Measurements from ENCODE around the gene OR13C4.
"Not testable (repeated sequence)": the region's sequence is repeated elsewhere in the genome, so short reads cannot be mapped to it uniquely, and the experiment has no call there.

The OR13C4 gene

DNA sequence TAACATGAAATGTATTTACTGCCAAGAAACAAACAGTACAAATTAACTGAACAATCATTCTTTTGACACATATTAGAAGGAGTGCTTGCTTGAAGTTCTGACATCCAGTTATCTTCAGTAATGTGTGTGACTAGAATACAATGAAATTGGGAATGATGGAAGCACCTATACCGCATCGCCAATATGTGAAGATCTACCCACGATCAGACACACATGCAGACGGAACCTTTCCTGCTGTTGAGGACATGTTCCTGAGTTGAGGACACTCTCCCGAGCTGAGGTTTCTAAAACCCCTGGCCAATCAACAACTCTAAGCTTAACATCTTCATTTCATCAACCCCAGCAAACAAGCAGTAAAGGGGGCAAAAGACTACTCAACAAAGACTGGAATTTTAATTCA, 9.7 kb upstream of the OR13C4 start, which contains the start of gene OR13C3:
Gene OR13C3, minus strand, starts transcription at position 101 of the 400 bp plus-strand sequence. CDS start 133 bp downstream, outside the sequence.
- no peak within 1 kb of the TSS for H3K9ac ChIP-seq
- H3K9me3 ChIP-seq (replicated peaks in 1 of 11), result no peaks in the 10 kb centered on the region
- no peak within 1 kb of the TSS for H3K4me2 ChIP-seq
- H3K36me3 ChIP-seq, result no peaks in the 10 kb centered on the region
- no peaks in the 10 kb centered on the region for H3K4me1 ChIP-seq
- no peak within 1 kb of the TSS for H3K27ac ChIP-seq
- H3K4me3 ChIP-seq, result no peak within 1 kb of the TSS
- H3K27me3 ChIP-seq, result no peaks in the 10 kb centered on the region
- TF ChIP-seq Cebpa-rat (IDR thresholded peaks at IDR 0.05), result no peak
- no peaks in the 10 kb centered on the region for H4K20me1 ChIP-seq

DNA sequence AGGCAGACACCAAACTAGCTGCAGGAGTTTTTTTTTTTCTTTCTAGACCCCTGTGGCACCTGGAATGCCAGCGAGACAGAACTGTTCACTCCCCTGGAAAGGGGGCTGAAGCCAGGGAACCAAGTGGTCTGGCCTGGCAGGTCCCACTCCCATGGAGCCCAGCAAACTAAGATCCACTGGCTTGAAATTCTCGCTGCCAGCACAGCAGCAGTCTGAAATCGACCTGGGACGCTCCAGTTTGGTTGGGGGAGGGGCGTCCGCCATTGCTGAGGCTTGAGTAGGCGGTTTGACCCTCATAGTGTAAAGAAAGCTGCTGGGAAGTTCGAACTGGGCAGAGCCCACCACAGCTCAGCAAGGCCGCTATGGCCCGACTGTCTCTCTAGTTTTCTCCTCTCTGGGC, 6.8 kb downstream of the OR13C4 start:
- H3K27ac ChIP-seq, H3K4me1 ChIP-seq, H3K4me2 ChIP-seq, H3K36me3 ChIP-seq, H4K20me1 ChIP-seq, H3K4me3 ChIP-seq, H3K27me3 ChIP-seq, H3K9ac ChIP-seq: not testable (repeated sequence)
- H3K9me3 ChIP-seq (replicated peaks in 1 of 11), result peaks cover 9 to 15% (median 9%) of the 10 kb centered on the region in 11 experiments; a peak in 18 of 22 replicates

DNA sequence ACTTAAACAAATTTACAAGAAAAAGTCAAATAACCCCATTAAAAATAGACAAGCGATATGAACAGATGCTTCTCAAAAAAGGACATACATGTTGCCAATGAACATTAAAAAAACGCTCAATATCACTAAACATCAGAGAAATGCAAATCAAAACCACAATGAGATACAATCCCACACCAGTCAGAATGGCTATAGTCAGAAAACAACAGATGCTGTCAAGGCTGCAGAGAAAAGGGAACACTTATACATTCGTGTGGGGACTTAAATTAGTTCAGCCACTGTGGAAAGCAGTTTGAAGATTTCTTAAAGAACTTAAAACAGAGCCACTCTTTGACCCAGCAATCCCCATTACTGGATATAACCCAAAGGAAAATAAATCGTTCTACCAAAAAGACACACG, 12.1 kb downstream of the OR13C4 start:
- no peak for TF ChIP-seq Cebpa-rat (IDR thresholded peaks at IDR 0.05)
- no peak overlapping the region for H3K4me3 ChIP-seq
- no peaks in the 10 kb centered on the region for H3K27me3 ChIP-seq
- no peak overlapping the region for H3K9ac ChIP-seq
- H3K27ac ChIP-seq, result no peak overlapping the region
- H4K20me1 ChIP-seq, result no peaks in the 10 kb centered on the region
- H3K36me3 ChIP-seq, result no peaks in the 10 kb centered on the region
- H3K4me1 ChIP-seq, result no peaks in the 10 kb centered on the region
- no peak overlapping the region for H3K4me2 ChIP-seq
- no peaks in the 10 kb centered on the region for H3K9me3 ChIP-seq (replicated peaks in 1 of 11)

DNA sequence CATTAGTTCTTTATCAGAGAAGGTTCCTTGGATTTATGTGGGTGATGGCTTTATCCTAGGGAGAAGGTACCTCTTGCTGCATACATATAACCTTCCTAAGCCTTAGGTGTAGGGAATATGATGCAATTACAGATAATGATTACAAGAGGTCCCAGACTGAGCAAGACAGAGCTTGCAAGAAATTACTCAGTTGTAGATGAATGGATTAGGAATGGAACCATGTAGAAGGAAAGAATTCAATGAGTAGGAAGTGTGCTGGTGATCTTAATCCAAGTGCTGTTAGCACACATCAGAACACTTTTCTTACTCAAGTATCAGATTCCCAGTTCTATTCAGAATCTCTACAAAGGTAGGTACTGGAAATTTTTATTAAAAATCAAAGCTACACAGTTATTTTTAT, 20.4 kb downstream of the OR13C4 start:
- Histone ChIP-seq H3K27me3 (no peaks in the 10 kb centered on the region), H3K4me2 (no peak overlapping the region), H3K4me1 (no peaks in the 10 kb centered on the region), H3K27ac (no peak overlapping the region), H4K20me1 (no peaks in the 10 kb centered on the region), H3K4me3 (no peak overlapping the region), H3K36me3 (no peaks in the 10 kb centered on the region), H3K9me3 (replicated peaks in 1 of 11) (no peaks in the 10 kb centered on the region), H3K9ac (no peak overlapping the region)
- TF ChIP-seq Cebpa-rat (IDR thresholded peaks at IDR 0.05), result no peak

DNA sequence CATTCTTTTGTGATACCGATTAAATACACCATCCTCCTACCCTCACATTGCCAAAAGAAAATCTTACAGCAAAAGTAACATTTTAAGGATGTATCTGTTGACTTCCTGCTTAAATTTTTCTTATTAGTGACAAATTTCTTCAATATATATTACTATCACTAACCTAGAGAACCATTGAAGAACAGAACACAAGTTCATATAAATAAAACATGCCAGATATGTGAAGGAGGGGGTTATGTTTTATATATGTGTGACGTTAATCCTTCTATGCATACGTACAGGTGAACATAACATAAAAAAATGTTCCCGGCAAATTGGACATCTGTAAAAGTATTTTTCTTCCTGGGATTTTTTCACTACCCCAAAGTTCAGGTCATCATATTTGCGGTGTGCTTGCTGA, 23.0 kb downstream of the OR13C4 start, which contains the start of gene OR13F1:
Gene OR13F1, plus strand, starts transcription at position 301 of the 400 bp plus-strand sequence. Its CDS starts 0 bp downstream, at position 301.
- Histone ChIP-seq H3K27me3 (no peaks in the 10 kb centered on the region), H3K27ac (no peak within 1 kb of the TSS), H4K20me1 (no peaks in the 10 kb centered on the region), H3K4me2 (no peak within 1 kb of the TSS), H3K9ac (no peak within 1 kb of the TSS), H3K4me3 (no peak within 1 kb of the TSS), H3K4me1 (no peaks in the 10 kb centered on the region), H3K36me3 (no peaks in the 10 kb centered on the region), H3K9me3 (replicated peaks in 1 of 11) (no peaks in the 10 kb centered on the region)
- no peak for TF ChIP-seq Cebpa-rat (IDR thresholded peaks at IDR 0.05)

DNA sequence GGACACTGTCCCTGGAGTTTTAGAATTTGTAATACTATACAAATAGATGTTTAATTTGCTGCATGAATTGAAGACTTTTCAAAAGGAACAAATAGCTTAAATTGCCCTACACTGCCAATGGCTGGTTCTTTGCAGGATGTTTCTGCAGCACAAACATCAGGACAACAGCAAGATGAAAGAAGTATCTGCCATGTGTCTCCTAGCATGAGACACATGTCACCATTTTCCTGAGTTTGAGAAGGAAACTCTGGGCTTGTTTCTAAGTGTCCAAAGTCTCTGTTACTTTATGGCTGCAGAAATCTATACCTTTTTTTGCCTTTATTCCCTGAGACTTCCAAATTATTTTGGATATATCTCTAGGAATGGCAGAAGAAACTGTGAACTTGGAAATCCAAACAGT, 23.6 kb downstream of the OR13C4 start:
- no peaks in the 10 kb centered on the region for H3K27me3 ChIP-seq
- no peaks in the 10 kb centered on the region for H3K36me3 ChIP-seq
- no peaks in the 10 kb centered on the region for H3K9me3 ChIP-seq (replicated peaks in 1 of 11)
- H3K27ac ChIP-seq, result no peak overlapping the region
- no peak overlapping the region for H3K4me2 ChIP-seq
- H3K4me1 ChIP-seq, result no peaks in the 10 kb centered on the region
- no peak overlapping the region for H3K4me3 ChIP-seq
- TF ChIP-seq Cebpa-rat (IDR thresholded peaks at IDR 0.05), result no peak
- H3K9ac ChIP-seq, result no peak overlapping the region
- H4K20me1 ChIP-seq, result no peaks in the 10 kb centered on the region

DNA sequence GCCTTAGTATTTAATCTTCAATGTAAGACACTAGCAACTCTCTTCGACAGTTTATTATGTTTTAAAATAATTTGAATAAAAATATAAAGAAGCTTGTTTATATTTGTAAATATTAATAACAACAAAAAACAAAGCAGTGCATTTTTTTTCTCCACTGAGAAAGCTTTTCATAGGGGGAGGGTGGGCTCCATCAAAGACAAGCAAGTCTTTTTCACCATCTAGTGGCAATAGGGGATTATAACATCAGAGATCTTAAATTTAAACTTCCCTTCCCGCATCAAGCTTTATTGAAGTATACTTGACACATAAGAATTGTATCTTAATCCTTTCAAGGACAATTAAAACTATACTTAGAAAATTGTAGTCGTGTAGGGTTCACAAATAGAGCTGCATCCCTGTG, 32.2 kb downstream of the OR13C4 start:
- no peak for TF ChIP-seq Cebpa-rat (IDR thresholded peaks at IDR 0.05)
- Histone ChIP-seq H3K4me2 (no peak overlapping the region), H4K20me1 (no peaks in the 10 kb centered on the region), H3K9ac (no peak overlapping the region), H3K27ac (no peak overlapping the region), H3K9me3 (replicated peaks in 1 of 11) (peaks cover 0 to 9% (median 6%) of the 10 kb centered on the region in 11 experiments; a peak in 10 of 22 replicates), H3K4me3 (no peak overlapping the region), H3K36me3 (no peaks in the 10 kb centered on the region), H3K27me3 (no peaks in the 10 kb centered on the region), H3K4me1 (no peaks in the 10 kb centered on the region)

DNA sequence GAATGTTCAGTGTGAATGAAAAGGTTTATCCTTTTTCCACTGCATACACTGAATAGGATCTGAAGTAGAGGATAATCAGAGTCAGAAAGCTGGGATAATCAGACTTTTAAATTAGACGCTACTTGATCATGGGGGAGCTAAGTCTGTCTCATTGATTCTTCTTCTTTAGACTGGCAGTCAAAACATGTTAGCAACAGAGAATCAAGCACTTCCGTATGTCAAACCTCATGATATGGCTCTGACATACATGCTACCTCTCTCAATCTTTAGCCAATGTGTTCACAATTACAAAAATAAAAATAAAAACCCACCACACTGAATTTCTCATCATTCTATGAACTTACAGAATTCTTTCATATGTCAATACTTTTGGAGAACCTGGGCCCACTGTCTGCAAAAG, 42.0 kb downstream of the OR13C4 start:
- H3K9me3 ChIP-seq (replicated peaks in 1 of 11), result peaks cover 0 to 6% (median 0%) of the 10 kb centered on the region in 11 experiments; a peak in 7 of 22 replicates
- H3K4me2 ChIP-seq, result no peak overlapping the region
- H3K4me3 ChIP-seq, result no peak overlapping the region
- no peaks in the 10 kb centered on the region for H3K36me3 ChIP-seq
- H3K27me3 ChIP-seq, result no peaks in the 10 kb centered on the region
- H3K9ac ChIP-seq, result no peak overlapping the region
- H3K27ac ChIP-seq, result no peak overlapping the region
- no peak for TF ChIP-seq Cebpa-rat (IDR thresholded peaks at IDR 0.05)
- H4K20me1 ChIP-seq, result no peaks in the 10 kb centered on the region
- no peaks in the 10 kb centered on the region for H3K4me1 ChIP-seq

DNA sequence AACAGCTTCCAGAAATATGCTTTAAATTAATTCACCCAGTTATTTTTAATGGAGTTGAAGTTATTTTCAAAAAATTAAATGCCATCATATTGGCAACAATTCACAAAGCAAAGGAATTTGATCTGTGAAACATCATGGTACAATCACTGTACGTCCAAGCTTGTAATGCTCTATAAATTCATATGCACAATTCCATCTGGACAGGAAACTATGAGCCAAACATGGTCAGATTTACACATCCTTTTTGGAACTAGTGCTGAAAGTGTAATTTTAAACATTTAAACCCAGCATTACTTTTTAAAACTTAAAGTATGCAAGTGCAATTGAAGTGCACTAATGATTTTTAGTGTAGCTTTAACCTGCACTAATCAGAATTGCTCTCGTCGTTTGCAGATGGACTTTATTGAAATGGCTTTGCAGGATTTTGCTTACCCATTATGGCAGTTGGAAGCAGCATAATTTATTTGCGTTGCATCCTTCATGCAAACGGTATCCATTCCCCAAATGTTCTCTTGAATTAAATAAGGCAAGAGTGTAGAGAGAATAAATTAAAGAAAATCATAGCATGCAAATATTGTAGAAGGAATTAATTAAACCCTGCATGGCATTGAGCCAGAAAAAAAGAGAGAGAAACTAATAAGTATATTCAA, 44.0 kb downstream of the OR13C4 start:
- TF ChIP-seq Cebpa-rat (IDR thresholded peaks at IDR 0.05), result no peak
- Histone ChIP-seq H3K27ac (no peak overlapping the region), H3K9ac (no peak overlapping the region), H3K4me1 (no peaks in the 10 kb centered on the region), H3K27me3 (no peaks in the 10 kb centered on the region), H3K4me3 (no peak overlapping the region), H3K9me3 (replicated peaks in 1 of 11) (no peaks in the 10 kb centered on the region), H4K20me1 (no peaks in the 10 kb centered on the region), H3K36me3 (no peaks in the 10 kb centered on the region), H3K4me2 (no peak overlapping the region)
